Measurements from ENCODE around the gene RAF1.

- TF ChIP-seq POU2F2 (IDR thresholded peaks at IDR 0.05; ENCODE audit: low read depth, low read length) (no peak), POLR2AphosphoS5 (IDR thresholded peaks at IDR 0.05; ENCODE audit: low read depth, low read length) (no peak), TAF1 (IDR thresholded peaks at IDR 0.05; ENCODE audit: low read depth, low read length) (no peak), SPI1 (IDR thresholded peaks at IDR 0.05; ENCODE audit: low read depth, low read length) (no peak), POLR2A (IDR thresholded peaks at IDR 0.05; ENCODE audit: low read depth, low read length) (no peak), PAX5 (IDR thresholded peaks at IDR 0.05; ENCODE audit: insufficient read depth, low read length, severe bottlenecking) (no peak)
Measured at GRCh38 chr3:12681089-12681942, 17.4 kb upstream of the RAF1 start.

Measured in GM12891 (cell line).